ENCODE results near the gene ITPR1. TPM values are rescaled to one million over a fixed set of nuclear protein-coding genes. Genes with fewer than 3 reads are reported as not detected.

Gene ITPR1
- total RNA-seq, 1 donor from 2014 or later = 91.7 TPM

DNA sequence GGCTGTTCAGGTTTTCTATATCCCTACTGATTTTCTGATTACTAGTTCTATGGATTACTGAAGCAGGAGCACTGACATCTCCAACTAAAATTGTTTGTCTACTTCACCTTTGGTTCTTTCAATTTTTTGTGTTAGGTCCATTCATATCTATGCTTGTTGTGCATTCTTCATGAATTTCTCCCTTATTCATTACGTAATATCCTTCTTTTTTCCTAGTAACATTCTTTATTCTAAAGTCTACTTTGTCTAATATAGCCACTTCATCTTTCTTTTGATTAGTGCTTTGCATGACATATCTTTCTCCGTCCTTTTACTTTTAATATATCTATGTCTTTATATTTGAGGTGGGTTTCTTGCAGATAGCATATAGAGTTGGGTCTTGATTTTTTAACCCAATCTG lies 369.8 kb downstream of the ITPR1 start:
- TF ChIP-seq, protein P1, sequence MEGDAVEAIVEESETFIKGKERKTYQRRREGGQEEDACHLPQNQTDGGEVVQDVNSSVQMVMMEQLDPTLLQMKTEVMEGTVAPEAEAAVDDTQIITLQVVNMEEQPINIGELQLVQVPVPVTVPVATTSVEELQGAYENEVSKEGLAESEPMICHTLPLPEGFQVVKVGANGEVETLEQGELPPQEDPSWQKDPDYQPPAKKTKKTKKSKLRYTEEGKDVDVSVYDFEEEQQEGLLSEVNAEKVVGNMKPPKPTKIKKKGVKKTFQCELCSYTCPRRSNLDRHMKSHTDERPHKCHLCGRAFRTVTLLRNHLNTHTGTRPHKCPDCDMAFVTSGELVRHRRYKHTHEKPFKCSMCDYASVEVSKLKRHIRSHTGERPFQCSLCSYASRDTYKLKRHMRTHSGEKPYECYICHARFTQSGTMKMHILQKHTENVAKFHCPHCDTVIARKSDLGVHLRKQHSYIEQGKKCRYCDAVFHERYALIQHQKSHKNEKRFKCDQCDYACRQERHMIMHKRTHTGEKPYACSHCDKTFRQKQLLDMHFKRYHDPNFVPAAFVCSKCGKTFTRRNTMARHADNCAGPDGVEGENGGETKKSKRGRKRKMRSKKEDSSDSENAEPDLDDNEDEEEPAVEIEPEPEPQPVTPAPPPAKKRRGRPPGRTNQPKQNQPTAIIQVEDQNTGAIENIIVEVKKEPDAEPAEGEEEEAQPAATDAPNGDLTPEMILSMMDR (IDR thresholded peaks at IDR 0.05) = no peak
- ATAC-seq = no peak
- Histone ChIP-seq H3K4me3 (no peak overlapping the region), H3K36me3 (no peaks in the 10 kb centered on the region), H3K27me3 (no peaks in the 10 kb centered on the region), H3K27ac (no peak overlapping the region), H3K4me1 (peaks cover 23% of the 10 kb centered on the region), H3K9me3 (peaks cover 7% of the 10 kb centered on the region)
- DNase-seq = no peak
- intact Hi-C loops (cut with DNase I) = no loop called here

DNA sequence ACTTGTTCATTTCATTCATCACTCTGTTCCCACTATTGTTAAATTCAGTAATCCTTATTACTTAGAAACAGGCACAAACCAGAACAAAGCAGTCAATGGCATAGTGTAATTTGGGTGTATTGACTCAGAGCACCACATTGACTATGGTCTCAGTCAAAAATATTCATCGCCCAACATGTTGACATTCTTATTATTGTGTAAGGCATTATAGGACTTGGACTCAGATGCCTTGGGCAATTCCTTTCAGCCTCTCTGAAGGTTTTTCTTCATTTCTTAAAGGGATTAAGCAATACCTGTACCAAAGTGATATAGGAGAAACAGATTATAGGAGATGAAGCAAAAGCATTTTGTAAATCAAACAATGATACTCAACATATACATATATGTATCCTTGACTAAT lies 371.4 kb downstream of the ITPR1 start:
- peaks cover 7% of the 10 kb centered on the region for H3K9me3 ChIP-seq
- H3K27ac ChIP-seq = no peak overlapping the region
- H3K4me1 ChIP-seq = peaks cover 28% of the 10 kb centered on the region
- intact Hi-C loops (cut with DNase I) = no loop called here
- H3K27me3 ChIP-seq = no peaks in the 10 kb centered on the region
- no peaks in the 10 kb centered on the region for H3K36me3 ChIP-seq
- ATAC-seq (no peak), DNase-seq (no peak)
- TF ChIP-seq, protein P1 (IDR thresholded peaks at IDR 0.05) = no peak
- no peak overlapping the region for H3K4me3 ChIP-seq

DNA sequence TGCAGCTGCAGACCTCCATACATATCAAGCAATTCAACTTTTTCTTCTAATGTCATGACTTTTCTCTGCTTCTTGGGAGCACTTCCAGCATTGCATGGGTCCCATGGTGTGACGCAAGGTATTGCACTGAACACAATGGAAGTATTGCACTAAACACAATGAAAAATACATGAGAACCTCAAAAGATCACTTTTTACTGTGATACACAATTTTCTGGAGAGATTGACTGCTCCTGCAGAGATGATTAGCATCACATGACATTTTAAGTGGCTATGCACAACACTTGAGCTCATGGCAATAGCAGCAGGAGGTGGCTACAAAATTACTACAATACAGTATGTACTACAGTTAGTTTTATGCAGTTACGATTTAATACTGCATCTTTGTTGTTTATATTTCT lies 372.6 kb downstream of the ITPR1 start:
- TF ChIP-seq, protein P1 (IDR thresholded peaks at IDR 0.05) = no peak
- H3K9me3 ChIP-seq = peaks cover 7% of the 10 kb centered on the region

DNA sequence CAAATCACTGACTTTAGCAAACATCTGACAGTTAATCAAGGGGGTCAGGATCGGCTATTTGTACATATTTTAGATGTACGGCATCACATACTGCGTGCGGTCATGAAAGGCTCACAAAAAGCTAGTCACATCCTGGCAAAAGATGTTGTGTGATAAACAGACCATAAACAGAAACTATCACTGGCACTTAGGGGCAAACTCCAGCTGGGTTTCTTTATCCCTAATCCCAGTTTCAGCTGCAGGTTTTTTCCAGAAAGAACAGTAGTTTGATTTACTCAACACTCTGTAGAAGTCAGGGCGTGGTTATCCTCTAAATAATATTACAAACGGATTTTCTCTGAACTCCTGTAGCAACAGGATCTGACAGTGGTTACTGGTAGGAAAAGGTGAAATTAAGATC lies 373.7 kb downstream of the ITPR1 start:
- TF ChIP-seq, protein P1 (IDR thresholded peaks at IDR 0.05) = no peak
- Histone ChIP-seq H3K27ac (peak overlapping the region; percentile 97), H3K4me1 (peaks cover 28% of the 10 kb centered on the region), H3K4me3 (peak overlapping the region; percentile 9), H3K27me3 (no peaks in the 10 kb centered on the region), H3K9me3 (no peaks in the 10 kb centered on the region), H3K36me3 (no peaks in the 10 kb centered on the region)
- DNase-seq (no peak), ATAC-seq (no peak)
- intact Hi-C loops (cut with DNase I) = no loop called here

More for the DNA sequence above, 372.6 kb downstream of the ITPR1 start:
- Histone ChIP-seq H3K4me1 (peaks cover 28% of the 10 kb centered on the region), H3K36me3 (no peaks in the 10 kb centered on the region), H3K27ac (no peak overlapping the region), H3K4me3 (no peak overlapping the region), H3K27me3 (no peaks in the 10 kb centered on the region)
- ATAC-seq (no peak), DNase-seq (no peak)
- intact Hi-C loops (cut with DNase I) = no loop called here

DNA sequence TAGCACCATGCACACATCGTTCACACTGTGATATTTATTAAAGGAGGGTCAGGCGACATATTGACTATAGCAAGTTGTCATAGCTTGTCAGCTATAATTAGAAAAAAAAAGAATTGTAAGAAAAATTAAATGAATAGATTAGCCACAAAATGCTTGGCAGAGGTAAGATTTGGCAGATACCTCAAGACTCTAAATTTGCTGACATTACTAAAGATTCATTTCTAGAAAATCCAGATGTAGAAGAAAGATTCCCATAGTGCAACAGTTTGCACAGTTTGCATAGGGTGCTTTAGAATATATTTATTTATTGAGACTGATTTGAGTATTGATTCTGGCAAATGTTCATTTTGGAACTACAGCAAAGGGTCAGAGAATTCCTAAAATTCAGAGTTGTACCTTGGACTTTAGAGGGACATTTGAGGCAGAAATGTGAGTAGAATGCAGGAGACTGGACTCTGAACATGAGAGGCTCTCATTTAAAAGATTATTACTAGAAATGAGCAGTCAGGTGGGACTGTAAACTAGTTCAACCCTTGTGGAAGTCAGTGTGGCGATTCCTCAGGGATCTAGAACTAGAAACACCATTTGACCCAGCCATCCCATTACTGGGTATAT lies 384.1 kb downstream of the ITPR1 start:
- ATAC-seq (no peak), DNase-seq (no peak)
- H3K4me3 ChIP-seq = no peak overlapping the region
- no peaks in the 10 kb centered on the region for H3K27me3 ChIP-seq
- TF ChIP-seq, protein P1 (IDR thresholded peaks at IDR 0.05) = no peak
- no peaks in the 10 kb centered on the region for H3K9me3 ChIP-seq
- H3K27ac ChIP-seq = no peak overlapping the region
- intact Hi-C loops (cut with DNase I) = no loop called here
- no peaks in the 10 kb centered on the region for H3K4me1 ChIP-seq
- no peaks in the 10 kb centered on the region for H3K36me3 ChIP-seq

DNA sequence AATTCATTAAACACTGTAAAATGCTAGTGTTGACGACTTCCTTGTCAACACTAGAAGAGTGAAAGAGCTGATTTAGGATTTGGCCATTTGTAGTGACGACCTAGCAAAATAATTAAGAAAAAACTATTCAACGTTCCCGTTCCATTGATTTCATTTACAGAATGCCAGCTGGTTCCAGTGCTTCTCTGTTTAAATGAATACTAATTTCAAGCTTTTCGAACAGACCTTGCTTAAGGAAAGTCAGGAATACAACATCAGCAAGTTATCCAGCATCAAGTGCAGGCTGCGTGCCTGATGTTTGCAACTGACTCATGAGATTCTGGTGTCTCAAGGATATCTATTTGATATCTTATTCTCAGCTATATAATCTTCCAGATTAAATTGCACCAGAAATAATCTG lies 387.7 kb downstream of the ITPR1 start:
- Histone ChIP-seq H3K4me1 (no peaks in the 10 kb centered on the region), H3K36me3 (no peaks in the 10 kb centered on the region), H3K27ac (no peak overlapping the region), H3K27me3 (no peaks in the 10 kb centered on the region), H3K9me3 (no peaks in the 10 kb centered on the region), H3K4me3 (no peak overlapping the region)
- ATAC-seq (no peak), DNase-seq (no peak)
- TF ChIP-seq, protein P1 (IDR thresholded peaks at IDR 0.05) = no peak
- intact Hi-C loops (cut with DNase I) = no loop called here
